K562 (cell line): ENCODE data around the gene CACNA1S. TPM values are rescaled to one million over a fixed set of nuclear protein-coding genes. Genes with fewer than 3 reads are reported as not detected.

Source experiments
- ATAC-seq: fragments of 200-7000 bp; cut with Tn5 transposase; 3 replicates; pipeline ENCODE4 v1.9.1; 2020; ENCODE audit warnings: moderate library complexity
- BruUV-seq: library from RNA; stranded (reverse); fragments of 400-500 nt; replicated peaks from 2 replicates; lab custom pipeline; 2021; lab: Mats Ljungman, UMichigan
- CTCF ChIA-PET: fragments of 300-600 bp; formaldehyde crosslinking; extraction: SDS; loops from one replicate; lab custom pipeline; 2021; ENCODE audit warnings: low intra/inter-chr PET ratio; lab: Yijun Ruan, JAX
- POLR2A ChIA-PET: fragments of 300-600, 350-650 bp; sonication (Branson Sonifier 250); formaldehyde crosslinking; extraction: SDS; loops from one replicate; lab custom pipeline; 2021; ENCODE audit warnings: antibody characterized with exemption, inconsistent platforms; lab: Yijun Ruan, JAX
- DNase-seq, 4 experiments: peaks; one replicate each; pipeline versions ENCODE4 v3.0.0 to v3.0.0-alpha.2; 2011 to 2018; ENCODE audit warnings: low spot score in 3 of 4, mixed read lengths in 3 of 4; ENCODE audit errors: extremely low read depth in 1 of 4
- FAIRE-seq: peaks from 2 replicates; lab custom pipeline; 2011; peaks lifted over from hg19 to GRCh38; lab: Jason Lieb, UNC
- H2AFZ ChIP-seq: 2 replicates; pipeline ENCODE4 v1.6.0; 2011; ENCODE audit warnings: low read depth, low read length, control low read depth, inconsistent platforms
- H3K27ac ChIP-seq: fragments of 200-600 bp; 3 replicates; pipeline ENCODE4 v1.8.0; 2011; ENCODE audit warnings: low read depth, mild to moderate bottlenecking, control low read depth, inconsistent platforms, low read length, moderate library complexity, mixed read lengths; ENCODE audit errors: extremely low read depth
- H3K27me3 ChIP-seq, 2 experiments: fragments of 300-600 bp in 1 of 2; 2 replicates in 1 of 2; 3 replicates in 1 of 2; pipeline versions ENCODE4 v1.6.0 to v1.8.0; 2011; ENCODE audit warnings: inconsistent platforms in 2 of 2, low read length in 2 of 2, mild to moderate bottlenecking in 1 of 2, mixed read lengths in 1 of 2, moderate library complexity in 1 of 2; ENCODE audit not compliant: control insufficient read depth in 2 of 2, insufficient read depth in 2 of 2
- H3K36me3 ChIP-seq: fragments of 300-600 bp; 3 replicates; pipeline ENCODE4 v1.8.0; 2011; ENCODE audit warnings: mild to moderate bottlenecking, low read length, inconsistent platforms; ENCODE audit not compliant: control insufficient read depth, insufficient read depth
- H3K4me1 ChIP-seq, 2 experiments: fragments of 200-600 bp in 1 of 2; replicated peaks in 1 of 2; 2 replicates in 1 of 2; 3 replicates in 1 of 2; pipeline versions ENCODE4 v1.5.1 to v1.8.0; 2011; ENCODE audit warnings: inconsistent platforms in 2 of 2, low read length in 2 of 2, mild to moderate bottlenecking in 1 of 2, mixed read lengths in 1 of 2, moderate library complexity in 1 of 2; ENCODE audit not compliant: control insufficient read depth in 2 of 2, insufficient read depth in 2 of 2
- H3K4me2 ChIP-seq: 2 replicates; pipeline ENCODE4 v1.6.1; 2011; ENCODE audit warnings: low read length, control low read depth, inconsistent platforms, mixed read lengths; ENCODE audit not compliant: insufficient read depth
- H3K4me3 ChIP-seq: fragments of 200-600 bp; sonication (generic), shearing (Covaris generic); 2 replicates; pipeline ENCODE4 v1.5.1; 2016; ENCODE audit warnings: control low read depth, inconsistent platforms
- H3K79me2 ChIP-seq: fragments of 200-600 bp; 3 replicates; pipeline ENCODE4 v1.8.0; 2011; ENCODE audit warnings: low read length, inconsistent platforms; ENCODE audit not compliant: control insufficient read depth, insufficient read depth
- H3K9ac ChIP-seq, 2 experiments: 2 replicates each; pipeline versions ENCODE4 v1.6.0 to v1.6.1; 2011; ENCODE audit warnings: low read depth in 2 of 2, low read length in 2 of 2, control low read depth in 1 of 2, inconsistent platforms in 1 of 2, mild to moderate bottlenecking in 1 of 2, mixed read lengths in 1 of 2; ENCODE audit not compliant: insufficient read depth in 1 of 2
- H3K9me1 ChIP-seq: one replicate; pipeline ENCODE4 v1.6.0; 2011; ENCODE audit warnings: inconsistent platforms, mild to moderate bottlenecking, low read length, moderate library complexity; ENCODE audit not compliant: control insufficient read depth, insufficient read depth
- H3K9me3 ChIP-seq: replicated peaks from 2 replicates; pipeline ENCODE4 v1.5.1; 2011; ENCODE audit warnings: low read depth, low read length, inconsistent platforms; ENCODE audit not compliant: control insufficient read depth, insufficient read depth
- H4K20me1 ChIP-seq: replicated peaks from 2 replicates; pipeline ENCODE4 v1.6.1; 2011; ENCODE audit warnings: low read length, inconsistent platforms, mixed read lengths; ENCODE audit not compliant: control insufficient read depth, insufficient read depth
- CBX3 ChIP-seq, 2 experiments: IDR thresholded peaks; 1 replicate in 1 of 2; 2 replicates in 1 of 2; pipeline ENCODE4 v1.6.1; 2012; ENCODE audit warnings: inconsistent platforms in 2 of 2, low read length in 2 of 2, borderline replicate concordance in 1 of 2, control low read depth in 1 of 2
- ELF1 ChIP-seq: fragments of 200-800 bp; sonication (Bioruptor generic); IDR thresholded peaks from 2 replicates; pipeline ENCODE4 v1.6.1; 2016; ENCODE audit warnings: missing genetic modification characterization, missing compliant biosample characterization
- ESRRA ChIP-seq: fragments of 450-650 bp; IDR thresholded peaks from 2 replicates; pipeline ENCODE4 v1.6.1; 2014; ENCODE audit warnings: low read depth, mild to moderate bottlenecking, moderate library complexity, borderline replicate concordance
- ETS2 ChIP-seq: IDR thresholded peaks from 2 replicates; pipeline ENCODE4 v1.6.1; 2016; ENCODE audit warnings: borderline replicate concordance, missing genetic modification characterization, mild to moderate bottlenecking, moderate library complexity, missing compliant biosample characterization; ENCODE audit not compliant: poor library complexity, severe bottlenecking
- SETDB1 ChIP-seq: IDR thresholded peaks from one replicate; pipeline ENCODE4 v1.6.1; 2012; ENCODE audit warnings: low read length, control low read depth, inconsistent platforms
- SMARCA5 ChIP-seq: fragments of 450-650 bp; IDR thresholded peaks from 2 replicates; pipeline ENCODE4 v1.6.1; 2016
- SMARCB1 ChIP-seq: IDR thresholded peaks from 2 replicates; pipeline ENCODE4 v1.6.1; 2011; ENCODE audit warnings: improper control_type of control experiment, low read depth; ENCODE audit not compliant: insufficient read length
- TEAD1 ChIP-seq, 2 experiments: fragments of 450-650 bp in 1 of 2; sonication (generic) in 1 of 2; formaldehyde crosslinking; IDR thresholded peaks; 2 replicates each; pipeline versions ENCODE4 v1.4.0 to v1.8.0; 2020 to 2022; ENCODE audit warnings: mild to moderate bottlenecking in 2 of 2, missing genetic modification reagents in 1 of 2
- ZBED1 ChIP-seq: IDR thresholded peaks from 2 replicates; pipeline ENCODE4 v1.6.1; 2014
- ZFX ChIP-seq: sonication (generic); formaldehyde crosslinking; IDR thresholded peaks from 2 replicates; pipeline ENCODE4 v1.8.0; 2022; ENCODE audit warnings: mild to moderate bottlenecking, missing genetic modification reagents, moderate library complexity
- ZNF23 ChIP-seq: fragments of 250-450 bp; sonication (Bioruptor Pico); IDR thresholded peaks from 2 replicates; pipeline ENCODE4 v1.4.0; 2020; ENCODE audit warnings: mild to moderate bottlenecking
- ZNF263 ChIP-seq: sonication (generic); formaldehyde crosslinking; IDR thresholded peaks from 2 replicates; pipeline ENCODE4 v1.8.0; 2022; ENCODE audit warnings: mild to moderate bottlenecking, missing genetic modification reagents, borderline replicate concordance
- ZNF282 ChIP-seq: sonication (generic); formaldehyde crosslinking; IDR thresholded peaks from 2 replicates; pipeline ENCODE4 v1.8.1; 2023; ENCODE audit warnings: missing genetic modification reagents
- ZNF695 ChIP-seq: fragments of 450-650 bp; formaldehyde crosslinking; IDR thresholded peaks from 2 replicates; pipeline ENCODE4 v1.4.0; 2020; ENCODE audit warnings: mild to moderate bottlenecking, moderate library complexity
- ZNF740 ChIP-seq, 3 experiments: fragments of 200-800 bp in 1 of 3; sonication (Bioruptor generic) in 1 of 3; sonication (generic) in 1 of 3; formaldehyde crosslinking in 1 of 3; IDR thresholded peaks; 2 replicates each; pipeline versions ENCODE4 v1.6.1 to v1.8.0; 2016 to 2022; ENCODE audit warnings: mild to moderate bottlenecking in 2 of 3, missing compliant biosample characterization in 2 of 3, missing genetic modification characterization in 2 of 3, missing genetic modification reagents in 1 of 3
- ZSCAN29 ChIP-seq: fragments of 450-650 bp; IDR thresholded peaks from 2 replicates; pipeline ENCODE4 v1.6.1; 2017
- WGBS: fragments of 100-300 bp; shearing (Covaris generic); methylation state at CpG from one replicate; pipeline ENCODE4 v1.1.6; 2016; ENCODE audit warnings: low coverage, mixed read lengths; ENCODE audit not compliant: insufficient coverage; ENCODE audit errors: missing lambda C conversion rate; 5-methylcytosine and 5-hydroxymethylcytosine counted together
- in situ Hi-C: fragments of 300-500 bp; cut with MboI; formaldehyde crosslinking; loops from 4 replicates; pipeline ENCODE4 v1.15.0; 2018; ENCODE audit warnings: inconsistent platforms, mixed read lengths
- intact Hi-C: fragments of 100-400 bp; cut with micrococcal nuclease; formaldehyde crosslinking; loops from 2 replicates; pipeline ENCODE4 v1.14.2; 2022
- polyA plus RNA-seq, 8 experiments: library from polyadenylated mRNA; depleted of rRNA in 4 of 8; stranded (reverse) in 5 of 8; unstranded in 3 of 8; fragments of >200 nt; fragmentation: Nextera tagmentation in 2 of 8; fragmentation: Illumina TruSeq in 1 of 8; extraction: Ambion mirVana in 2 of 8; extraction: Trizol in 1 of 8; gene quantifications; 2 replicates each; pipeline versions ENCODE4 v1.2.1 to v1.2.3, GENCODE V29; 2011 to 2014; ENCODE audit warnings: inconsistent platforms in 1 of 8, missing spikeins in 1 of 8
- total RNA-seq, 7 experiments: library from RNA; depleted of rRNA in 6 of 7; stranded (reverse); fragments of >200 nt in 6 of 7; fragmentation: Illumina TruSeq in 2 of 7; extraction: Trizol in 2 of 7; gene quantifications; 2 replicates each; pipeline versions ENCODE4 v1.2.1 to v1.2.3, GENCODE V29; 2011 to 2021; ENCODE audit warnings: low replicate concordance in 1 of 7
- TF ChIP-seq, protein P1 (sequence below): fragments of 450-650 bp; IDR thresholded peaks from 2 replicates; pipeline ENCODE4 v1.6.1; 2016; ENCODE audit warnings: low read depth, mild to moderate bottlenecking, moderate library complexity

Gene CACNA1S
- total and polyA plus RNA-seq, 9 of the 15 experiments (the other 6 are each of a cell fraction or from before 2014, with no cell fraction given): not detected

DNA sequence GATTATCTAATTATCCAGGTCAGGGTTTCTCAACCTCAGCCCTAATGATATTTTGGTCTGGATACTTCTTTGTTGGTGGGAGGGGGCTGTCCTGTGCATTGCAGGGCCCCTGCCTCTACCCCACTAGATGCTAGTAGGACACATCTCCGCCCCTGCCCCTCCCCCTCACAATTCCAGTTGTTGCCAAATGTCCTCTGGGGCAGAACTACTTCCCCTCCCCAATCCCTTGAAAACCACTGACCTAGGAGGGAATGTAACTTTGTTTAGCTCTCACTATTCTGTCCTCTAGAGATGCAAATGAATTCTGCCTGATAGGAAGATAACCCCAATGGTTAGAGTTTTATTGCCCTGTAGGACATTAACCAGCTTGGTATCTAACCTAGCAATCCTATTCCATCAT, 8.1 kb downstream of the CACNA1S start:
- intact Hi-C loops: no loop called here
- ATAC-seq: no peak

GRCh38 chr1:201103666-201104065, 8.6 kb downstream of the CACNA1S start:
- Histone ChIP-seq H3K4me2 (no peak overlapping the region), H3K27me3 (peaks cover 64 to 78% of the 10 kb centered on the region in 2 experiments), H3K9me1 (no peaks in the 10 kb centered on the region), H2AFZ (no peak overlapping the region), H3K4me1 (no peaks in the 10 kb centered on the region), H3K36me3 (no peaks in the 10 kb centered on the region), H3K79me2 (no peaks in the 10 kb centered on the region), H3K27ac (no peak overlapping the region), H4K20me1 (peaks cover 13% of the 10 kb centered on the region), H3K4me3 (no peak overlapping the region), H3K9me3 (no peaks in the 10 kb centered on the region), H3K9ac (no peak overlapping the region)
- 0% methylated on average over 9 of the region's 9 CpGs for WGBS
- no peak for ATAC-seq
- POLR2A ChIA-PET: no interaction called here
- no TSS peak for BruUV-seq
- intact Hi-C loops (no loop called here), in situ Hi-C loops (no loop called here)
- TF ChIP-seq SMARCB1 (no peak), TEAD1 (CRISPR knock-in tag; IDR thresholded peaks at IDR 0.05) (no peak), ETS2 (tag) (no peak), ELF1 (tag) (no peak), ZNF23 (CRISPR knock-in tag) (no peak), ZNF695 (no peak), ESRRA (no peak), ZNF263 (CRISPR knock-in tag) (no peak), ZSCAN29 (no peak), ZBED1 (no peak), ZNF282 (CRISPR knock-in tag) (no peak)
- TF ChIP-seq, protein P1, sequence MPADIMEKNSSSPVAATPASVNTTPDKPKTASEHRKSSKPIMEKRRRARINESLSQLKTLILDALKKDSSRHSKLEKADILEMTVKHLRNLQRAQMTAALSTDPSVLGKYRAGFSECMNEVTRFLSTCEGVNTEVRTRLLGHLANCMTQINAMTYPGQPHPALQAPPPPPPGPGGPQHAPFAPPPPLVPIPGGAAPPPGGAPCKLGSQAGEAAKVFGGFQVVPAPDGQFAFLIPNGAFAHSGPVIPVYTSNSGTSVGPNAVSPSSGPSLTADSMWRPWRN: no peak
- FAIRE-seq: no peak
- CTCF ChIA-PET: no interaction called here
- DNase-seq: no peak

More for the DNA sequence above, 8.1 kb downstream of the CACNA1S start:
- no peak overlapping the region for H3K4me3 ChIP-seq
- H4K20me1 ChIP-seq: peaks cover 9% of the 10 kb centered on the region
- H3K9me3 ChIP-seq: no peaks in the 10 kb centered on the region
- in situ Hi-C loops: no loop called here
- no peak overlapping the region for H3K9ac ChIP-seq
- FAIRE-seq: no peak
- DNase-seq: no peak
- H3K36me3 ChIP-seq: no peaks in the 10 kb centered on the region
- no peak overlapping the region for H3K27ac ChIP-seq
- ChIA-PET POLR2A (no interaction called here), CTCF (no interaction called here)
- TF ChIP-seq ZNF740 (CRISPR knock-in tag; IDR thresholded peaks at IDR 0.05): no peak
- no peak for TF ChIP-seq ZNF740 (tag; IDR thresholded peaks at IDR 0.05)
- TF ChIP-seq CBX3 (IDR thresholded peaks at IDR 0.05; ENCODE audit: borderline replicate concordance in 1 of 2, low read length in 2 of 2): no peak
- no peak for TF ChIP-seq SMARCA5
- no peak for TF ChIP-seq ZFX (CRISPR knock-in tag)
- TF ChIP-seq SETDB1: no peak
- WGBS: 0% methylated on average over 1 of the region's 1 CpG
- H3K79me2 ChIP-seq: no peaks in the 10 kb centered on the region
- no TSS peak for BruUV-seq
- H2AFZ ChIP-seq: no peak overlapping the region
- H3K9me1 ChIP-seq: no peaks in the 10 kb centered on the region
- no peaks in the 10 kb centered on the region for H3K4me1 ChIP-seq
- H3K27me3 ChIP-seq: peaks cover 60 to 76% of the 10 kb centered on the region in 2 experiments
- no peak overlapping the region for H3K4me2 ChIP-seq
